ENCODE results near the gene PCDHGA4. TPM values are rescaled to one million over a fixed set of nuclear protein-coding genes. Genes with fewer than 3 reads are reported as not detected.

Gene PCDHGA4
- total RNA-seq, 1 donor from 2014 or later: 5.7 TPM

Other genes starting within 250 kb of the PCDHGA4 start
- 4.5 TPM for gene PCDHB4, start 233.2 kb upstream of the PCDHGA4 start, total RNA-seq
- 7.3 TPM for gene PCDHB5, start 219.8 kb upstream of the PCDHGA4 start, total RNA-seq
- 3.3 TPM for gene PCDHB6, start 205.0 kb upstream of the PCDHGA4 start, total RNA-seq
- 9.8 TPM for gene PCDHB7, start 182.4 kb upstream of the PCDHGA4 start, total RNA-seq
- gene PCDHB8, start 177.2 kb upstream of the PCDHGA4 start, total RNA-seq: 7.7 TPM
- gene PCDHB16, start 172.6 kb upstream of the PCDHGA4 start, total RNA-seq: 5.3 TPM
- 4.9 TPM for gene PCDHB9, start 167.9 kb upstream of the PCDHGA4 start, total RNA-seq
- gene PCDHB10, start 162.7 kb upstream of the PCDHGA4 start, total RNA-seq: 13.9 TPM
- 13.0 TPM for gene PCDHB11, start 155.4 kb upstream of the PCDHGA4 start, total RNA-seq
- gene PCDHB12, start 146.3 kb upstream of the PCDHGA4 start, total RNA-seq: 12.6 TPM
- gene PCDHB13, start 141.1 kb upstream of the PCDHGA4 start, total RNA-seq: 6.1 TPM
- gene PCDHB14, start 131.7 kb upstream of the PCDHGA4 start, total RNA-seq: 12.6 TPM
- gene PCDHB15, start 109.6 kb upstream of the PCDHGA4 start, total RNA-seq: 18.3 TPM
- not detected for gene SLC25A2, start 51.0 kb upstream of the PCDHGA4 start, total RNA-seq
- gene TAF7, start 34.2 kb upstream of the PCDHGA4 start, total RNA-seq: 119 TPM
- gene PCDHGA1, start 24.5 kb upstream of the PCDHGA4 start, total RNA-seq: 3.3 TPM
- gene PCDHGA2, start 16.3 kb upstream of the PCDHGA4 start, total RNA-seq: 4.5 TPM
- 4.1 TPM for gene PCDHGA3, start 11.2 kb upstream of the PCDHGA4 start, total RNA-seq
- gene PCDHGB1, start 4.9 kb upstream of the PCDHGA4 start, total RNA-seq: 6.1 TPM
- 6.1 TPM for gene PCDHGB2, start 5.0 kb downstream of the PCDHGA4 start, total RNA-seq
- gene PCDHGA5, start 9.1 kb downstream of the PCDHGA4 start, total RNA-seq: 5.7 TPM
- gene PCDHGB3, start 15.2 kb downstream of the PCDHGA4 start, total RNA-seq: 8.2 TPM
- gene PCDHGA6, start 18.9 kb downstream of the PCDHGA4 start, total RNA-seq: 9.0 TPM
- gene PCDHGA7, start 27.7 kb downstream of the PCDHGA4 start, total RNA-seq: 4.9 TPM
- 8.6 TPM for gene PCDHGB4, start 32.7 kb downstream of the PCDHGA4 start, total RNA-seq
- gene PCDHGA8, start 37.6 kb downstream of the PCDHGA4 start, total RNA-seq: 5.7 TPM
- gene PCDHGB5, start 42.9 kb downstream of the PCDHGA4 start, total RNA-seq: 13.0 TPM
- 6.9 TPM for gene PCDHGA9, start 47.8 kb downstream of the PCDHGA4 start, total RNA-seq
- 9.8 TPM for gene PCDHGB6, start 53.0 kb downstream of the PCDHGA4 start, total RNA-seq
- 9.8 TPM for gene PCDHGA10, start 58.0 kb downstream of the PCDHGA4 start, total RNA-seq
- 10.6 TPM for gene PCDHGB7, start 62.7 kb downstream of the PCDHGA4 start, total RNA-seq
- gene PCDHGA11, start 66.0 kb downstream of the PCDHGA4 start, total RNA-seq: 10.6 TPM
- 3.7 TPM for gene PCDHGA12, start 75.5 kb downstream of the PCDHGA4 start, total RNA-seq
- 20.8 TPM for gene PCDHGC3, start 120.9 kb downstream of the PCDHGA4 start, total RNA-seq
- 65.2 TPM for gene PCDHGC4, start 130.0 kb downstream of the PCDHGA4 start, total RNA-seq
- 4.9 TPM for gene PCDHGC5, start 134.1 kb downstream of the PCDHGA4 start, total RNA-seq